ENCODE measurements around the gene PAX5. TPM values are rescaled to one million over a fixed set of nuclear protein-coding genes. Genes with fewer than 3 reads are reported as not detected.

Gene PAX5
- total RNA-seq, 1 experiment from 2014 or later, result 6.6 TPM

DNA sequence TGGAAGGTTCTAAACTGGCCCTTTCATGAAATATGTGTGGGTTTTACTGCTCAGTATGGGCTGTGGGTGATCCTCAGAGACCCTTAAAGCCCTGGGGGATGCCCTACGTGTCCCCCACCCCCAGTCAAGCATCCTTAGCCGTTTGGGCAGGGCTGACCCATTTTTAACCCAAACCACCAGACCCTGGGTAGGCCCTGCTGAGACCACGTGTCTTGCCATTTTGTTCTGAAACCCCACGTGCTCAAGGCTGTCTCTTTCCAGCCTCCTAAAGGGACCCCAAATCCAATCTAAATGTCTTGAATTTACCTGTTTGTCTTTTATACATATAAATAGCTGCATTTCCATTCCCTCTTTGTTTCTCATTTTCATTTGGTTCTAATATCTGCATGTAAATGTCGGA is 94.9 kb downstream of the PAX5 start:
- Mint-ChIP-seq H3K27me3 (ENCODE audit: low read depth) (no peaks in the 10 kb centered on the region), H3K36me3 (no peaks in the 10 kb centered on the region), H3K9me3 (no peaks in the 10 kb centered on the region), H3K27ac (no peak overlapping the region), H3K4me1 (peaks cover 36% of the 10 kb centered on the region), H3K4me3 (no peak overlapping the region)
- ATAC-seq, result no peak
- DNase-seq (ENCODE audit: low spot score), result no peak
- TF ChIP-seq, protein P1, sequence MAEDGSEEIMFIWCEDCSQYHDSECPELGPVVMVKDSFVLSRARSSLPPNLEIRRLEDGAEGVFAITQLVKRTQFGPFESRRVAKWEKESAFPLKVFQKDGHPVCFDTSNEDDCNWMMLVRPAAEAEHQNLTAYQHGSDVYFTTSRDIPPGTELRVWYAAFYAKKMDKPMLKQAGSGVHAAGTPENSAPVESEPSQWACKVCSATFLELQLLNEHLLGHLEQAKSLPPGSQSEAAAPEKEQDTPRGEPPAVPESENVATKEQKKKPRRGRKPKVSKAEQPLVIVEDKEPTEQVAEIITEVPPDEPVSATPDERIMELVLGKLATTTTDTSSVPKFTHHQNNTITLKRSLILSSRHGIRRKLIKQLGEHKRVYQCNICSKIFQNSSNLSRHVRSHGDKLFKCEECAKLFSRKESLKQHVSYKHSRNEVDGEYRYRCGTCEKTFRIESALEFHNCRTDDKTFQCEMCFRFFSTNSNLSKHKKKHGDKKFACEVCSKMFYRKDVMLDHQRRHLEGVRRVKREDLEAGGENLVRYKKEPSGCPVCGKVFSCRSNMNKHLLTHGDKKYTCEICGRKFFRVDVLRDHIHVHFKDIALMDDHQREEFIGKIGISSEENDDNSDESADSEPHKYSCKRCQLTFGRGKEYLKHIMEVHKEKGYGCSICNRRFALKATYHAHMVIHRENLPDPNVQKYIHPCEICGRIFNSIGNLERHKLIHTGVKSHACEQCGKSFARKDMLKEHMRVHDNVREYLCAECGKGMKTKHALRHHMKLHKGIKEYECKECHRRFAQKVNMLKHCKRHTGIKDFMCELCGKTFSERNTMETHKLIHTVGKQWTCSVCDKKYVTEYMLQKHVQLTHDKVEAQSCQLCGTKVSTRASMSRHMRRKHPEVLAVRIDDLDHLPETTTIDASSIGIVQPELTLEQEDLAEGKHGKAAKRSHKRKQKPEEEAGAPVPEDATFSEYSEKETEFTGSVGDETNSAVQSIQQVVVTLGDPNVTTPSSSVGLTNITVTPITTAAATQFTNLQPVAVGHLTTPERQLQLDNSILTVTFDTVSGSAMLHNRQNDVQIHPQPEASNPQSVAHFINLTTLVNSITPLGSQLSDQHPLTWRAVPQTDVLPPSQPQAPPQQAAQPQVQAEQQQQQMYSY (CRISPR knock-in tag; IDR thresholded peaks at IDR 0.05), result no peak
- TF ChIP-seq, protein P2, sequence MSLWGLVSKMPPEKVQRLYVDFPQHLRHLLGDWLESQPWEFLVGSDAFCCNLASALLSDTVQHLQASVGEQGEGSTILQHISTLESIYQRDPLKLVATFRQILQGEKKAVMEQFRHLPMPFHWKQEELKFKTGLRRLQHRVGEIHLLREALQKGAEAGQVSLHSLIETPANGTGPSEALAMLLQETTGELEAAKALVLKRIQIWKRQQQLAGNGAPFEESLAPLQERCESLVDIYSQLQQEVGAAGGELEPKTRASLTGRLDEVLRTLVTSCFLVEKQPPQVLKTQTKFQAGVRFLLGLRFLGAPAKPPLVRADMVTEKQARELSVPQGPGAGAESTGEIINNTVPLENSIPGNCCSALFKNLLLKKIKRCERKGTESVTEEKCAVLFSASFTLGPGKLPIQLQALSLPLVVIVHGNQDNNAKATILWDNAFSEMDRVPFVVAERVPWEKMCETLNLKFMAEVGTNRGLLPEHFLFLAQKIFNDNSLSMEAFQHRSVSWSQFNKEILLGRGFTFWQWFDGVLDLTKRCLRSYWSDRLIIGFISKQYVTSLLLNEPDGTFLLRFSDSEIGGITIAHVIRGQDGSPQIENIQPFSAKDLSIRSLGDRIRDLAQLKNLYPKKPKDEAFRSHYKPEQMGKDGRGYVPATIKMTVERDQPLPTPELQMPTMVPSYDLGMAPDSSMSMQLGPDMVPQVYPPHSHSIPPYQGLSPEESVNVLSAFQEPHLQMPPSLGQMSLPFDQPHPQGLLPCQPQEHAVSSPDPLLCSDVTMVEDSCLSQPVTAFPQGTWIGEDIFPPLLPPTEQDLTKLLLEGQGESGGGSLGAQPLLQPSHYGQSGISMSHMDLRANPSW (CRISPR knock-in tag; conservative IDR thresholded peaks at IDR 0.05; ENCODE audit: low read depth), result no peak
- TF ChIP-seq ZNF232 (CRISPR knock-in tag; IDR thresholded peaks at IDR 0.05), result no peak
- no peak for TF ChIP-seq ZNF671 (CRISPR knock-in tag; IDR thresholded peaks at IDR 0.05)
- no peak for TF ChIP-seq ZNF138 (CRISPR knock-in tag; conservative IDR thresholded peaks at IDR 0.05)
- no peak for TF ChIP-seq TEAD1 (CRISPR knock-in tag; IDR thresholded peaks at IDR 0.05)
- TF ChIP-seq RELA (CRISPR knock-in tag; IDR thresholded peaks at IDR 0.05; ENCODE audit: borderline replicate concordance), result no peak
- no peak for TF ChIP-seq MYBL2 (CRISPR knock-in tag; IDR thresholded peaks at IDR 0.05)
- TF ChIP-seq NR3C1 (CRISPR knock-in tag; conservative IDR thresholded peaks at IDR 0.05; ENCODE audit: low read depth), result no peak
- ChIA-PET CTCF (interaction anchor here (1.0 to 1.5 kb wide), 3 partner anchors 32 to 83 kb away, joined by 3 to 6 read pairs (median 4); no protein-coding TSS in a partner anchor), POLR2A (no interaction called here)

DNA sequence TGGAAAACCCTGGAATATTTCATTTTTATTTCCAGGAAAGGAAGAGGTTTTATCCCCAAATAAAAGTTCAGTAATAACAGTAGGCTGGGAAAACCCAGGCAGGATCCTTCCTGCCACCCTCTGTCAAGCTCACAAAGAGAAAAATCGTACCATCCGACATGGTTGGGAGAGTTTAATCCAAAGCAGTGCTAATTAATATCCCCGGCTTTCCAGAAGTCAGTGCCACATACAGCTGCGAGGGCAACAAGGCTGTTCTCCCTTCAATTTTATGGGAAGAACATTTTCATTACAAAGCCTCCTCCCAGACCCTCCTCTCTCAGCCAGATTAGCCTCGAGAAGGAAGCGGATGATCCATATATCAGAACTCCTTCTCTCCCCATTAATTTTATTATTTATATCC is 95.5 kb downstream of the PAX5 start:
- no peak overlapping the region for H3K4me3 Mint-ChIP-seq
- no peaks in the 10 kb centered on the region for H3K9me3 Mint-ChIP-seq
- H3K36me3 Mint-ChIP-seq, result no peaks in the 10 kb centered on the region
- no peaks in the 10 kb centered on the region for H3K27me3 Mint-ChIP-seq (ENCODE audit: low read depth)
- DNase-seq (ENCODE audit: low spot score), result no peak
- POLR2A ChIA-PET, result no interaction called here
- ATAC-seq, result no peak
- CTCF ChIA-PET, result interaction anchor here (1.0 to 2.4 kb wide), 5 partner anchors 31 to 83 kb away, joined by 3 to 8 read pairs (median 6); no protein-coding TSS in a partner anchor
- peaks cover 36% of the 10 kb centered on the region for H3K4me1 Mint-ChIP-seq
- no peak overlapping the region for H3K27ac Mint-ChIP-seq
- TF ChIP-seq, protein P3, sequence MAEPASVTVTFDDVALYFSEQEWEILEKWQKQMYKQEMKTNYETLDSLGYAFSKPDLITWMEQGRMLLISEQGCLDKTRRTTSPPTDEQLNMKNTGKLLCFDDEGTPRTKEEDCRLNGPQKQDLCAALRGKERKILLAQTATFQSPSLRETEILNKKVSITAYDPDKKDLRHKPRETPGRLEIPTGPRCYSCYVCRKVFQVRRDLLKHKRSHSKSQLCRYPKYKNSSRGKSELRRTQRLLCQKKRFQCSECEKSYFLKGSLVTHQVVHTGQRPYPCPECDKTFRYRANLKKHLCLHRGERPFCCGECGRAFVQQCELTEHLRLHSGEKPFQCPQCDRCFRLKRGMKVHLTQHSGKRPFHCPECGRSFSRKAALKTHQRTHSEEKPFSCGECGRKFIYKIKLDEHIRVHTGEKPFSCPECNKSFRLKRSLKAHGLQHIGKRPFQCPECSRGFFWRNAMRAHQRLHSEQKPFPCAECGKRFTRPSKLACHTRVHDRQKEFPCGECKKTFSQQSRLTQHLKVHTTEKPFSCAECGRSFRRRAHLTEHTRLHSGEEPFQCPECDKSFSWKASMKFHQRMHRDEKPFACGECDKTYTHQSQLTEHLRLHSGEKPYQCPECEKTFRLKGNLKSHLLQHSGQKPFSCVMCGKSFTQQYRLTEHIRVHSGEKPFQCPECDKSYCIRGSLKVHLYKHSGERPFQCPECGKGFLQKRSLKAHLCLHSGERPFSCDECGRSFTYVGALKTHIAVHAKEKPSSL (CRISPR knock-in tag; conservative IDR thresholded peaks at IDR 0.05), result no peak
- TF ChIP-seq, protein P4, sequence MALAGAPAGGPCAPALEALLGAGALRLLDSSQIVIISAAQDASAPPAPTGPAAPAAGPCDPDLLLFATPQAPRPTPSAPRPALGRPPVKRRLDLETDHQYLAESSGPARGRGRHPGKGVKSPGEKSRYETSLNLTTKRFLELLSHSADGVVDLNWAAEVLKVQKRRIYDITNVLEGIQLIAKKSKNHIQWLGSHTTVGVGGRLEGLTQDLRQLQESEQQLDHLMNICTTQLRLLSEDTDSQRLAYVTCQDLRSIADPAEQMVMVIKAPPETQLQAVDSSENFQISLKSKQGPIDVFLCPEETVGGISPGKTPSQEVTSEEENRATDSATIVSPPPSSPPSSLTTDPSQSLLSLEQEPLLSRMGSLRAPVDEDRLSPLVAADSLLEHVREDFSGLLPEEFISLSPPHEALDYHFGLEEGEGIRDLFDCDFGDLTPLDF (CRISPR knock-in tag; IDR thresholded peaks at IDR 0.05), result no peak
- TF ChIP-seq TEAD4 (CRISPR knock-in tag; IDR thresholded peaks at IDR 0.05), result no peak
- TF ChIP-seq, protein P2 (CRISPR knock-in tag; conservative IDR thresholded peaks at IDR 0.05; ENCODE audit: low read depth), result no peak
- TF ChIP-seq ZNF671 (CRISPR knock-in tag; IDR thresholded peaks at IDR 0.05), result no peak
- no peak for TF ChIP-seq ZNF317 (CRISPR knock-in tag; IDR thresholded peaks at IDR 0.05; ENCODE audit: borderline replicate concordance, low read depth)
- no peak for TF ChIP-seq ZNF416 (CRISPR knock-in tag; IDR thresholded peaks at IDR 0.05)
- no peak for TF ChIP-seq EMX1 (CRISPR knock-in tag; IDR thresholded peaks at IDR 0.05)
- no peak for TF ChIP-seq RORB (CRISPR knock-in tag; IDR thresholded peaks at IDR 0.05)
- no peak for TF ChIP-seq ZNF423 (CRISPR knock-in tag; IDR thresholded peaks at IDR 0.05)
- no peak for TF ChIP-seq GTF2I (CRISPR knock-in tag; conservative IDR thresholded peaks at IDR 0.05)
- TF ChIP-seq, protein P5, sequence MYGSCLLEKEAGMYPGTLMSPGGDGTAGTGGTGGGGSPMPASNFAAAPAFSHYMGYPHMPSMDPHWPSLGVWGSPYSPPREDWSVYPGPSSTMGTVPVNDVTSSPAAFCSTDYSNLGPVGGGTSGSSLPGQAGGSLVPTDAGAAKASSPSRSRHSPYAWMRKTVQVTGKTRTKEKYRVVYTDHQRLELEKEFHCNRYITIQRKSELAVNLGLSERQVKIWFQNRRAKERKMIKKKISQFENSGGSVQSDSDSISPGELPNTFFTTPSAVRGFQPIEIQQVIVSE (CRISPR knock-in tag; IDR thresholded peaks at IDR 0.05; ENCODE audit: borderline replicate concordance), result no peak
- no peak for TF ChIP-seq ZBTB21 (CRISPR knock-in tag; IDR thresholded peaks at IDR 0.05; ENCODE audit: borderline replicate concordance)

Measured in WTC11 (cell line).